ENCODE measurements around the gene HMX3. TPM values are rescaled to one million over a fixed set of nuclear protein-coding genes. Genes with fewer than 3 reads are reported as not detected.

HMX3 gene
- 0.08 to 0.13 TPM in 2 of 5 replicates, not detected in the others for total RNA-seq (2022; extraction: Qiagen RNA extraction)

DNA sequence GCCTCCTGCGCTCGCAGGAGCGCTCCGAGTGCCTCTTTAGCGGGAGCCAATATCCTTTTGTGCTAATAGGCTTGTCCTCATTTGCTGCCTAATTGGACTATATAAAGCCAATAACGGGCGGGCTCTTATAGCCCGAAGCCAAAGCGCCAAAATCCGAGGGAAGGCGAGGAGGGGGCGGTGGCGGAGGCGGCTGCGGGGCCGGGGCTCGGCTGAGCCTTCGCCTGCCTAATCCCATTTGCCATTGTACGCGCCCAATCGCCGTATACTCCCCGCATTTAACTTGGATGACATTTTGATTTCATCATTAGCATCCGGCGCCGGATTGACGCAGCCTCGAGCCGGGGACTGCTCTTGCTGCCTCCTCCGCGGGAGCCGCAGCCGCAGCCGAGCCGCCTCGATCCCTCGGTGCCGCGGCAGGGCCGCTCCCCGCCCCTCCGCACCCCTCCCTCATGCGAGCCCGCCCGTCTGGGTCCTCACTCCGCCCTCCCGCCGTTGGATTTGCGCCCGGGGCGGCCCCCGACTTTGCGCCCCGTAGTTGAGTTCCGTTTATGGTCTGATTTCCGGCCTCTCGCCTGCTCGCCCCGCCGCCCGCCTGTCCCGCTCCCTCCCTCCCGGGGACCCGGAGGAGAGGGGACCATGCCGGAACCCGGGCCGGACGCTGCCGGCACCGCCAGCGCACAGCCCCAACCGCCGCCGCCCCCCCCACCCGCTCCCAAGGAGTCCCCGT is at the start of gene HMX3:
TSS of gene HMX3 (plus strand) at position 556 of the 727 bp plus-strand sequence. CDS start at position 637, 81 bp downstream.

GRCh38 chr10:123147635-123148413 is 12.1 kb downstream of the HMX3 start, which contains the start of gene HMX2:
Gene HMX2 (plus strand): TSS chr10:123148136. CDS start chr10:123148379, 243 bp downstream.

GRCh38 chr10:123154092-123154710 is 18.4 kb downstream of the HMX3 start, which contains the start of gene BUB3:
Gene BUB3 (plus strand): TSS chr10:123154402. CDS start chr10:123154918, 516 bp downstream.

Other genes with a start within 250 kb of the HMX3 start
- gene FAM24A, start 225.4 kb upstream of the HMX3 start, total RNA-seq (2022; extraction: Qiagen RNA extraction) = not detected in 5 replicates
- gene C10orf88, start 181.7 kb upstream of the HMX3 start, total RNA-seq (2022; extraction: Qiagen RNA extraction) = 5.7 to 9.8 TPM (median 9.1 TPM) in 5 replicates
- 3.7 to 4.8 TPM (median 4.2 TPM) in 5 replicates for gene PSTK, start 155.6 kb upstream of the HMX3 start, total RNA-seq (2022; extraction: Qiagen RNA extraction)
- 5.5 to 8.7 TPM (median 6.3 TPM) in 5 replicates for gene IKZF5, start 127.2 kb upstream of the HMX3 start, total RNA-seq (2022; extraction: Qiagen RNA extraction)
- gene ACADSB, start 127.0 kb upstream of the HMX3 start, total RNA-seq (2022; extraction: Qiagen RNA extraction) = 5.6 to 9.9 TPM (median 8.7 TPM) in 5 replicates
- gene HMX2, start 12.2 kb downstream of the HMX3 start, total RNA-seq (2022; extraction: Qiagen RNA extraction) = 0.10 to 0.15 TPM (median 0.12 TPM) in 4 of 5 replicates, not detected in the other
- gene BUB3, start 18.4 kb downstream of the HMX3 start, total RNA-seq (2022; extraction: Qiagen RNA extraction) = 166 to 198 TPM (median 169 TPM) in 5 replicates

Measured in A549 treated with Hydrocortisone at 1 μM for 4 hours (cell line).